ENCODE measurements around the gene SYNJ2. TPM values are rescaled to one million over a fixed set of nuclear protein-coding genes. Genes with fewer than 3 reads are reported as not detected.

Gene SYNJ2
- total and polyA plus RNA-seq, 2 experiments from 2014 or later: 2.8 to 5.6 TPM

DNA sequence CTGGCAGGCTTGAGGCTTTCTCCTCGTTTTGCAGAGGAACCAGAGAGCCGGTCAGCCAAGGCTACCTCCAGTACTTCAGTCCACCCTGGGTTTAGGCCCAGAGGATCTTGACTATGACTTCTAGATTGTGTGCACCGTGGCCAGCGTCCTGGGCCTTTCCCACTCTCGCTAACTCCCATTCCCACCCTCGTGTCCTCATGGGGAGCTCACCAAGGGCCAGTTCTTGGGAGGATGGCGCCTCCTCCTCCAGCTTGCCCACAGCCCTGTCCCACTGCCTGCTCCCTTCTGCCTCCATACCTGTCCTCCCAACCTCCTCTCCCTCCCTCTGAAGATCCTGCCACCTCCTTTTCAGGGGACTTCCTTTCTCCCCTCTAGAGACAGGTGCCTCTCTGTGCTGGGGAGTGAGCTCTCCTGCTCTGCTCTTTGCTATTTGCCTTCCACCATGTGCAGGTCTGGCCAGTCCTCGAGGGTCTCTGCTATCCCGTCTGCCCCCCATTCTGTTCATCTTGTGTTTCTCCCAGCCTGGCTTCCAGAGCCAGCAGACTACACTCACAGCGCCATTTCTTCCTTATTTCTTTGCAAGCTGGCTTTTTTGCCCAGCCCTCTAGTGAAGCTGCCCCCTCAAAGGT, 4.4 kb upstream of the SYNJ2 start:
- no peak for ATAC-seq
- no peaks in the 10 kb centered on the region for H4K20me1 ChIP-seq (replicated peaks; ENCODE audit: insufficient read depth)
- H3F3A ChIP-seq (replicated peaks; ENCODE audit: low read depth): peaks cover 2% of the 10 kb centered on the region; the same call in 1 of the 2 replicates
- H3K9me2 ChIP-seq (ENCODE audit: insufficient read depth): no peaks in the 10 kb centered on the region
- Mint-ChIP-seq H3K4me1 (peaks cover 16% of the 10 kb centered on the region), H3K9me3 (no peaks in the 10 kb centered on the region; the same call in 2 of the 3 replicates), H3K4me3 (no peak overlapping the region), H3K27me3 (ENCODE audit: insufficient read depth, low read depth, poor library complexity) (peaks cover 32% of the 10 kb centered on the region), H3K36me3 (ENCODE audit: low read depth) (no peaks in the 10 kb centered on the region; the same call in 2 of the 3 replicates), H3K27ac (no peak overlapping the region)
- H3K4me2 ChIP-seq: no peak overlapping the region
- no peak overlapping the region for H3K4me3 ChIP-seq
- no peak for DNase-seq (ENCODE audit: low spot score)
- TF ChIP-seq, protein P1, sequence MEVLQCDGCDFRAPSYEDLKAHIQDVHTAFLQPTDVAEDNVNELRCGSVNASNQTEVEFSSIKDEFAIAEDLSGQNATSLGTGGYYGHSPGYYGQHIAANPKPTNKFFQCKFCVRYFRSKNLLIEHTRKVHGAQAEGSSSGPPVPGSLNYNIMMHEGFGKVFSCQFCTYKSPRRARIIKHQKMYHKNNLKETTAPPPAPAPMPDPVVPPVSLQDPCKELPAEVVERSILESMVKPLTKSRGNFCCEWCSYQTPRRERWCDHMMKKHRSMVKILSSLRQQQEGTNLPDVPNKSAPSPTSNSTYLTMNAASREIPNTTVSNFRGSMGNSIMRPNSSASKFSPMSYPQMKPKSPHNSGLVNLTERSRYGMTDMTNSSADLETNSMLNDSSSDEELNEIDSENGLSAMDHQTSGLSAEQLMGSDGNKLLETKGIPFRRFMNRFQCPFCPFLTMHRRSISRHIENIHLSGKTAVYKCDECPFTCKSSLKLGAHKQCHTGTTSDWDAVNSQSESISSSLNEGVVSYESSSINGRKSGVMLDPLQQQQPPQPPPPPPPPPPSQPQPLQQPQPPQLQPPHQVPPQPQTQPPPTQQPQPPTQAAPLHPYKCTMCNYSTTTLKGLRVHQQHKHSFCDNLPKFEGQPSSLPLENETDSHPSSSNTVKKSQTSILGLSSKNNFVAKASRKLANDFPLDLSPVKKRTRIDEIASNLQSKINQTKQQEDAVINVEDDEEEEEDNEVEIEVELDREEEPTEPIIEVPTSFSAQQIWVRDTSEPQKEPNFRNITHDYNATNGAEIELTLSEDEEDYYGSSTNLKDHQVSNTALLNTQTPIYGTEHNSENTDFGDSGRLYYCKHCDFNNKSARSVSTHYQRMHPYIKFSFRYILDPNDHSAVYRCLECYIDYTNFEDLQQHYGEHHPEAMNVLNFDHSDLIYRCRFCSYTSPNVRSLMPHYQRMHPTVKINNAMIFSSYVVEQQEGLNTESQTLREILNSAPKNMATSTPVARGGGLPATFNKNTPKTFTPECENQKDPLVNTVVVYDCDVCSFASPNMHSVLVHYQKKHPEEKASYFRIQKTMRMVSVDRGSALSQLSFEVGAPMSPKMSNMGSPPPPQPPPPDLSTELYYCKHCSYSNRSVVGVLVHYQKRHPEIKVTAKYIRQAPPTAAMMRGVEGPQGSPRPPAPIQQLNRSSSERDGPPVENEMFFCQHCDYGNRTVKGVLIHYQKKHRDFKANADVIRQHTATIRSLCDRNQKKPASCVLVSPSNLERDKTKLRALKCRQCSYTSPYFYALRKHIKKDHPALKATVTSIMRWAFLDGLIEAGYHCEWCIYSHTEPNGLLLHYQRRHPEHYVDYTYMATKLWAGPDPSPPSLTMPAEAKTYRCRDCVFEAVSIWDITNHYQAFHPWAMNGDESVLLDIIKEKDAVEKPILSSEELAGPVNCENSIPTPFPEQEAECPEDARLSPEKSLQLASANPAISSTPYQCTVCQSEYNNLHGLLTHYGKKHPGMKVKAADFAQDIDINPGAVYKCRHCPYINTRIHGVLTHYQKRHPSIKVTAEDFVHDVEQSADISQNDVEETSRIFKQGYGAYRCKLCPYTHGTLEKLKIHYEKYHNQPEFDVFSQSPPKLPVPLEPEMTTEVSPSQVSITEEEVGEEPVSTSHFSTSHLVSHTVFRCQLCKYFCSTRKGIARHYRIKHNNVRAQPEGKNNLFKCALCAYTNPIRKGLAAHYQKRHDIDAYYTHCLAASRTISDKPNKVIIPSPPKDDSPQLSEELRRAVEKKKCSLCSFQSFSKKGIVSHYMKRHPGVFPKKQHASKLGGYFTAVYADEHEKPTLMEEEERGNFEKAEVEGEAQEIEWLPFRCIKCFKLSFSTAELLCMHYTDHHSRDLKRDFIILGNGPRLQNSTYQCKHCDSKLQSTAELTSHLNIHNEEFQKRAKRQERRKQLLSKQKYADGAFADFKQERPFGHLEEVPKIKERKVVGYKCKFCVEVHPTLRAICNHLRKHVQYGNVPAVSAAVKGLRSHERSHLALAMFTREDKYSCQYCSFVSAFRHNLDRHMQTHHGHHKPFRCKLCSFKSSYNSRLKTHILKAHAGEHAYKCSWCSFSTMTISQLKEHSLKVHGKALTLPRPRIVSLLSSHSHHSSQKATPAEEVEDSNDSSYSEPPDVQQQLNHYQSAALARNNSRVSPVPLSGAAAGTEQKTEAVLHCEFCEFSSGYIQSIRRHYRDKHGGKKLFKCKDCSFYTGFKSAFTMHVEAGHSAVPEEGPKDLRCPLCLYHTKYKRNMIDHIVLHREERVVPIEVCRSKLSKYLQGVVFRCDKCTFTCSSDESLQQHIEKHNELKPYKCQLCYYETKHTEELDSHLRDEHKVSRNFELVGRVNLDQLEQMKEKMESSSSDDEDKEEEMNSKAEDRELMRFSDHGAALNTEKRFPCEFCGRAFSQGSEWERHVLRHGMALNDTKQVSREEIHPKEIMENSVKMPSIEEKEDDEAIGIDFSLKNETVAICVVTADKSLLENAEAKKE (CRISPR knock-in tag; IDR thresholded peaks at IDR 0.05): no peak
- no peak for TF ChIP-seq JUNB (IDR thresholded peaks at IDR 0.05; ENCODE audit: unreplicated experiment)
- no peak for TF ChIP-seq ZNF114 (CRISPR knock-in tag; IDR thresholded peaks at IDR 0.05)
- TF ChIP-seq POLR2AphosphoS5 (IDR thresholded peaks at IDR 0.05; ENCODE audit: low read depth): no peak
- TF ChIP-seq EZH2 (IDR thresholded peaks at IDR 0.05; ENCODE audit: low read depth, unreplicated experiment): no peak
- TF ChIP-seq, protein P2, sequence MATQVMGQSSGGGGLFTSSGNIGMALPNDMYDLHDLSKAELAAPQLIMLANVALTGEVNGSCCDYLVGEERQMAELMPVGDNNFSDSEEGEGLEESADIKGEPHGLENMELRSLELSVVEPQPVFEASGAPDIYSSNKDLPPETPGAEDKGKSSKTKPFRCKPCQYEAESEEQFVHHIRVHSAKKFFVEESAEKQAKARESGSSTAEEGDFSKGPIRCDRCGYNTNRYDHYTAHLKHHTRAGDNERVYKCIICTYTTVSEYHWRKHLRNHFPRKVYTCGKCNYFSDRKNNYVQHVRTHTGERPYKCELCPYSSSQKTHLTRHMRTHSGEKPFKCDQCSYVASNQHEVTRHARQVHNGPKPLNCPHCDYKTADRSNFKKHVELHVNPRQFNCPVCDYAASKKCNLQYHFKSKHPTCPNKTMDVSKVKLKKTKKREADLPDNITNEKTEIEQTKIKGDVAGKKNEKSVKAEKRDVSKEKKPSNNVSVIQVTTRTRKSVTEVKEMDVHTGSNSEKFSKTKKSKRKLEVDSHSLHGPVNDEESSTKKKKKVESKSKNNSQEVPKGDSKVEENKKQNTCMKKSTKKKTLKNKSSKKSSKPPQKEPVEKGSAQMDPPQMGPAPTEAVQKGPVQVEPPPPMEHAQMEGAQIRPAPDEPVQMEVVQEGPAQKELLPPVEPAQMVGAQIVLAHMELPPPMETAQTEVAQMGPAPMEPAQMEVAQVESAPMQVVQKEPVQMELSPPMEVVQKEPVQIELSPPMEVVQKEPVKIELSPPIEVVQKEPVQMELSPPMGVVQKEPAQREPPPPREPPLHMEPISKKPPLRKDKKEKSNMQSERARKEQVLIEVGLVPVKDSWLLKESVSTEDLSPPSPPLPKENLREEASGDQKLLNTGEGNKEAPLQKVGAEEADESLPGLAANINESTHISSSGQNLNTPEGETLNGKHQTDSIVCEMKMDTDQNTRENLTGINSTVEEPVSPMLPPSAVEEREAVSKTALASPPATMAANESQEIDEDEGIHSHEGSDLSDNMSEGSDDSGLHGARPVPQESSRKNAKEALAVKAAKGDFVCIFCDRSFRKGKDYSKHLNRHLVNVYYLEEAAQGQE (IDR thresholded peaks at IDR 0.05; ENCODE audit: unreplicated experiment): no peak
- TF ChIP-seq EZH2phosphoT487 (IDR thresholded peaks at IDR 0.05; ENCODE audit: unreplicated experiment): no peak
- TF ChIP-seq, protein P3, sequence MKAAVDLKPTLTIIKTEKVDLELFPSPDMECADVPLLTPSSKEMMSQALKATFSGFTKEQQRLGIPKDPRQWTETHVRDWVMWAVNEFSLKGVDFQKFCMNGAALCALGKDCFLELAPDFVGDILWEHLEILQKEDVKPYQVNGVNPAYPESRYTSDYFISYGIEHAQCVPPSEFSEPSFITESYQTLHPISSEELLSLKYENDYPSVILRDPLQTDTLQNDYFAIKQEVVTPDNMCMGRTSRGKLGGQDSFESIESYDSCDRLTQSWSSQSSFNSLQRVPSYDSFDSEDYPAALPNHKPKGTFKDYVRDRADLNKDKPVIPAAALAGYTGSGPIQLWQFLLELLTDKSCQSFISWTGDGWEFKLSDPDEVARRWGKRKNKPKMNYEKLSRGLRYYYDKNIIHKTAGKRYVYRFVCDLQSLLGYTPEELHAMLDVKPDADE (IDR thresholded peaks at IDR 0.05): no peak
- no peak for TF ChIP-seq STAT1 (IDR thresholded peaks at IDR 0.05; ENCODE audit: unreplicated experiment)
- TF ChIP-seq CREB1 (CRISPR knock-in tag; IDR thresholded peaks at IDR 0.05; ENCODE audit: low read depth): no peak
- TF ChIP-seq, protein P4, sequence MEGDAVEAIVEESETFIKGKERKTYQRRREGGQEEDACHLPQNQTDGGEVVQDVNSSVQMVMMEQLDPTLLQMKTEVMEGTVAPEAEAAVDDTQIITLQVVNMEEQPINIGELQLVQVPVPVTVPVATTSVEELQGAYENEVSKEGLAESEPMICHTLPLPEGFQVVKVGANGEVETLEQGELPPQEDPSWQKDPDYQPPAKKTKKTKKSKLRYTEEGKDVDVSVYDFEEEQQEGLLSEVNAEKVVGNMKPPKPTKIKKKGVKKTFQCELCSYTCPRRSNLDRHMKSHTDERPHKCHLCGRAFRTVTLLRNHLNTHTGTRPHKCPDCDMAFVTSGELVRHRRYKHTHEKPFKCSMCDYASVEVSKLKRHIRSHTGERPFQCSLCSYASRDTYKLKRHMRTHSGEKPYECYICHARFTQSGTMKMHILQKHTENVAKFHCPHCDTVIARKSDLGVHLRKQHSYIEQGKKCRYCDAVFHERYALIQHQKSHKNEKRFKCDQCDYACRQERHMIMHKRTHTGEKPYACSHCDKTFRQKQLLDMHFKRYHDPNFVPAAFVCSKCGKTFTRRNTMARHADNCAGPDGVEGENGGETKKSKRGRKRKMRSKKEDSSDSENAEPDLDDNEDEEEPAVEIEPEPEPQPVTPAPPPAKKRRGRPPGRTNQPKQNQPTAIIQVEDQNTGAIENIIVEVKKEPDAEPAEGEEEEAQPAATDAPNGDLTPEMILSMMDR (conservative IDR thresholded peaks at IDR 0.05; ENCODE audit: low read depth in 2 of 2): no peak
- no peak for TF ChIP-seq NANOG (IDR thresholded peaks at IDR 0.05; ENCODE audit: borderline replicate concordance)
- TF ChIP-seq ZNF331 (CRISPR knock-in tag; IDR thresholded peaks at IDR 0.05; ENCODE audit: low read depth): no peak
- H2AFZ ChIP-seq: no peak overlapping the region; the same call in 1 of the 2 replicates
- H3K27ac ChIP-seq (ENCODE audit: low read depth): no peak overlapping the region
- no peaks in the 10 kb centered on the region for H3K36me3 ChIP-seq (ENCODE audit: insufficient read depth)
- H3K4me1 ChIP-seq (ENCODE audit: insufficient read depth): peaks cover under 1% of the 10 kb centered on the region; the same call in 1 of the 2 replicates
- no peaks in the 10 kb centered on the region for H3K79me2 ChIP-seq (replicated peaks; ENCODE audit: insufficient read depth)
- peaks cover 18% of the 10 kb centered on the region for H3K27me3 ChIP-seq (ENCODE audit: insufficient read depth)

Data from GM23338 (cell line).